HepG2 (cell line): Measurements from ENCODE around the gene RSL1D1. TPM values are rescaled to one million over a fixed set of nuclear protein-coding genes. Genes with fewer than 3 reads are reported as not detected.

ENCODE experiments used
- ATAC-seq: fragments of 200-7000 bp; cut with Tn5 transposase; 3 replicates; pipeline ENCODE4 v1.9.1; 2020; ENCODE audit warnings: mild to moderate bottlenecking, moderate library complexity
- BruUV-seq: library from RNA; stranded (reverse); fragments of 400-500 nt; replicated peaks from 2 replicates; lab custom pipeline; 2021; lab: Mats Ljungman, UMichigan
- CTCF ChIA-PET: fragments of 300-600 bp; formaldehyde crosslinking; extraction: SDS; loops from one replicate; lab custom pipeline; 2021; ENCODE audit warnings: low total read pairs, inconsistent platforms, low intra/inter-chr PET ratio; lab: Yijun Ruan, JAX
- POLR2A ChIA-PET: fragments of 350-600 bp; sonication (Branson Sonifier 250); formaldehyde crosslinking; loops from one replicate; lab custom pipeline; 2020; ENCODE audit warnings: antibody characterized with exemption, inconsistent platforms; lab: Yijun Ruan, JAX
- DNase-seq: peaks from one replicate; pipeline ENCODE4 v3.0.0-alpha.2; 2015; ENCODE audit warnings: low spot score
- FAIRE-seq: peaks from 3 replicates; lab custom pipeline; 2011; peaks lifted over from hg19 to GRCh38; lab: Jason Lieb, UNC
- H2AFZ ChIP-seq: one replicate; pipeline ENCODE4 v1.6.1; 2011; ENCODE audit warnings: low read length, inconsistent platforms
- H3K27ac ChIP-seq: fragments of 300-600 bp; 3 replicates; pipeline ENCODE4 v1.8.0; 2011; ENCODE audit warnings: mixed run types, mild to moderate bottlenecking, mixed read lengths, low read length, inconsistent platforms; ENCODE audit not compliant: insufficient read depth; ENCODE audit errors: extremely low read length
- H3K27me3 ChIP-seq, 2 experiments: fragments of 200-600 bp in 1 of 2; 2 replicates in 1 of 2; 3 replicates in 1 of 2; pipeline versions ENCODE4 v1.6.0 to v1.8.0; 2011; ENCODE audit warnings: low read length in 2 of 2, mild to moderate bottlenecking in 2 of 2, moderate library complexity in 2 of 2, inconsistent platforms in 1 of 2; ENCODE audit not compliant: insufficient read depth in 2 of 2, control insufficient read depth in 1 of 2
- H3K36me3 ChIP-seq, 2 experiments: fragments of 200-600 bp in 1 of 2; replicated peaks in 1 of 2; 2 replicates in 1 of 2; 3 replicates in 1 of 2; pipeline versions ENCODE4 v1.5.1 to v1.8.0; 2011; ENCODE audit warnings: low read length in 2 of 2, inconsistent platforms in 1 of 2; ENCODE audit not compliant: insufficient read depth in 2 of 2, control insufficient read depth in 1 of 2
- H3K4me1 ChIP-seq: 2 replicates; pipeline ENCODE4 v1.5.1; 2012; ENCODE audit warnings: low read length, inconsistent platforms; ENCODE audit not compliant: insufficient read depth
- H3K4me2 ChIP-seq: 2 replicates; pipeline ENCODE4 v1.6.0; 2011; ENCODE audit warnings: low read depth, low read length, inconsistent platforms
- H3K4me3 ChIP-seq, 3 experiments: fragments of 200-600 bp in 1 of 3; sonication (generic), shearing (Covaris generic) in 1 of 3; replicated peaks in 1 of 3; 2 replicates each; pipeline ENCODE4 v1.5.1; 2011 to 2016; ENCODE audit warnings: low read length in 3 of 3, inconsistent platforms in 2 of 3, low read depth in 2 of 3, mild to moderate bottlenecking in 2 of 3, control low read depth in 1 of 3, mixed read lengths in 1 of 3; ENCODE audit not compliant: insufficient read depth in 1 of 3
- H3K79me2 ChIP-seq: one replicate; pipeline ENCODE4 v1.6.1; 2011; ENCODE audit warnings: low read length, inconsistent platforms; ENCODE audit not compliant: insufficient read depth
- H3K9ac ChIP-seq: 2 replicates; pipeline ENCODE4 v1.6.0; 2011; ENCODE audit warnings: mild to moderate bottlenecking, low read depth, low read length, inconsistent platforms; ENCODE audit not compliant: insufficient read depth
- H3K9me3 ChIP-seq: 2 replicates; pipeline ENCODE4 v1.5.1; 2012; ENCODE audit warnings: mild to moderate bottlenecking, low read length
- H4K20me1 ChIP-seq: 2 replicates; pipeline ENCODE4 v1.6.0; 2011; ENCODE audit warnings: inconsistent platforms, mild to moderate bottlenecking, low read length, moderate library complexity; ENCODE audit not compliant: insufficient read depth
- FOSL2 ChIP-seq: sonication (generic); formaldehyde crosslinking; IDR thresholded peaks from 2 replicates; pipeline ENCODE4 v1.4.0; 2020; ENCODE audit warnings: missing genetic modification reagents
- HIVEP1 ChIP-seq: sonication (generic); formaldehyde crosslinking; IDR thresholded peaks from 2 replicates; pipeline ENCODE4 v1.4.0; 2020; ENCODE audit warnings: mild to moderate bottlenecking, missing genetic modification reagents
- HNF1B ChIP-seq: sonication (generic); formaldehyde crosslinking; IDR thresholded peaks from 2 replicates; pipeline ENCODE4 v1.5.1; 2020; ENCODE audit warnings: mild to moderate bottlenecking, moderate library complexity, missing genetic modification reagents
- KAT7 ChIP-seq: IDR thresholded peaks from 2 replicates; pipeline ENCODE4 v1.6.1; 2018; ENCODE audit warnings: borderline replicate concordance, missing compliant biosample characterization
- MAFF ChIP-seq: IDR thresholded peaks from 2 replicates; pipeline ENCODE4 v1.6.1; 2011; ENCODE audit warnings: low read depth, low read length, improper control_type of control experiment
- MAFK ChIP-seq, 2 experiments: IDR thresholded peaks in 1 of 2; conservative IDR thresholded peaks in 1 of 2; 2 replicates each; pipeline ENCODE4 v1.6.1; 2011; ENCODE audit warnings: improper control_type of control experiment in 2 of 2, low read length in 2 of 2
- ZBTB38 ChIP-seq: sonication (generic); formaldehyde crosslinking; IDR thresholded peaks from 2 replicates; pipeline ENCODE4 v1.5.1; 2020; ENCODE audit warnings: mild to moderate bottlenecking, missing genetic modification reagents
- ZNF660 ChIP-seq: sonication (generic); formaldehyde crosslinking; IDR thresholded peaks from 2 replicates; pipeline ENCODE4 v1.5.1; 2020; ENCODE audit warnings: mild to moderate bottlenecking, low read depth, missing genetic modification reagents, borderline replicate concordance
- WGBS: methylation state at CpG from one replicate; pipeline ENCODE4 v1.1.6; 2017; ENCODE audit warnings: low lambda C conversion rate; 5-methylcytosine and 5-hydroxymethylcytosine counted together
- in situ Hi-C: cut with HindIII; loops from 2 replicates; pipeline ENCODE4 v1.10.0; 2017; ENCODE audit warnings: low pct_unique_long_range_greater_than_20kb; ENCODE audit not compliant: extremely low pct_ligation_motif_present
- intact Hi-C: fragments of 100-400 bp; cut with micrococcal nuclease; formaldehyde crosslinking; loops from one replicate; pipeline ENCODE4 v1.10.0; 2022; ENCODE audit not compliant: unreplicated experiment
- polyA plus RNA-seq, 8 experiments: library from polyadenylated mRNA; depleted of rRNA in 3 of 8; stranded (reverse) in 7 of 8; unstranded in 1 of 8; fragments of >200 nt; fragmentation: Illumina TruSeq in 4 of 8; extraction: Trizol in 4 of 8; gene quantifications; 2 replicates each; pipeline versions ENCODE4 v1.2.1 to v1.2.3, GENCODE V29; 2011 to 2016; ENCODE audit warnings: low read depth in 4 of 8, missing spikeins in 1 of 8, mixed read lengths in 1 of 8; ENCODE audit not compliant: insufficient read depth in 1 of 8
- total RNA-seq, 5 experiments: library from RNA; depleted of rRNA; stranded (reverse); fragments of >200 nt; fragmentation: Illumina TruSeq; extraction: Trizol; gene quantifications; 2 replicates each; pipeline ENCODE4 v1.2.3, GENCODE V29; 2016; ENCODE audit warnings: low read depth in 1 of 5

The RSL1D1 gene
- total and polyA plus RNA-seq, 2 of the 13 experiments (the other 11 are each of a cell fraction or from before 2014, with no cell fraction given): 187 to 343 TPM

DNA sequence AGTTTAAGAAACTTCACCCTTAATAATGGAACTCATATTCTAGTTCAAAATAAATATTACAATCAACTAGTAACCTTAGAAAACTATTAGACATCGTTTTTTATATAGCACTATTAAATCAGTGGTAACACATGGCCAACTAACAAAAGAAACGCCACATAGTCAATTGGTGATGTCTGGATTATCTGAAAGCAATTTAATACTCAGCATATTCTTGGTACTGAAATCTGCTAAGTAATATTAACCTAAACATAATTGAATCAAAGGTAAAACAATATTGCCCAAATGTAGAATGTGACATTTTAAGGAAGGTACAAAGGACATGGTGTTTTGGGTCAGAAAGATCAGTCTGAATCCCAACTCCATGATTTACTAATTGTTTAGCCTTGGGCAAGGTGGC lies 11.1 kb upstream of the RSL1D1 start:
- TF ChIP-seq ZNF660 (no peak), MAFF (peak; percentile 69), KAT7 (CRISPR knock-in tag) (no peak), MAFK (conservative IDR thresholded peaks at IDR 0.05 in 1 of 2, IDR thresholded peaks at IDR 0.05 in 1 of 2; ENCODE audit: low read length in 2 of 2) (peak; percentile 62 to 65), HNF1B (no peak), HIVEP1 (no peak)
- Histone ChIP-seq H3K27ac (no peak overlapping the region), H3K27me3 (no peaks in the 10 kb centered on the region), H3K4me1 (peaks cover 22% of the 10 kb centered on the region), H3K9me3 (no peaks in the 10 kb centered on the region), H3K4me3 (no peak overlapping the region), H4K20me1 (peaks cover 8% of the 10 kb centered on the region; the same call in 1 of the 2 replicates), H2AFZ (no peak overlapping the region), H3K4me2 (no peak overlapping the region), H3K36me3 (peaks cover 0 to 4% of the 10 kb centered on the region in 2 experiments; a peak in 2 of 5 replicates), H3K79me2 (peaks cover 66% of the 10 kb centered on the region), H3K9ac (no peak overlapping the region)
- no peak for ATAC-seq
- no peak for FAIRE-seq
- CTCF ChIA-PET: no interaction called here
- WGBS: 86% methylated on average over 2 of the region's 2 CpGs
- BruUV-seq: no TSS peak
- intact Hi-C loops: no loop called here
- POLR2A ChIA-PET: interaction anchor here (0.8 kb wide), 1 partner anchor 11 kb away, joined by 3 read pairs; the partner anchor contains the start of gene RSL1D1
- in situ Hi-C loops: no loop called here
- DNase-seq: no peak

- TF ChIP-seq FOSL2: peak; percentile 28; the same call in 1 of the 2 replicates
- no peak for TF ChIP-seq ZBTB38
- intact Hi-C loops (no loop called here), in situ Hi-C loops (no loop called here)
- CTCF ChIA-PET: no interaction called here
- peaks cover 26% of the 10 kb centered on the region for H3K4me1 ChIP-seq
- H3K79me2 ChIP-seq: peaks cover 79% of the 10 kb centered on the region
- no peaks in the 10 kb centered on the region; a peak in 1 of 5 replicates for H3K27me3 ChIP-seq
- H3K4me2 ChIP-seq: no peak overlapping the region
- H3K9me3 ChIP-seq: no peaks in the 10 kb centered on the region
- H2AFZ ChIP-seq: no peak overlapping the region
- no peak overlapping the region for H3K27ac ChIP-seq
- DNase-seq (no peak), FAIRE-seq (no peak), ATAC-seq (no peak)
- BruUV-seq: no TSS peak
- POLR2A ChIA-PET: interaction anchor here (1.8 kb wide), 1 partner anchor 114 kb away, joined by 5 read pairs; the partner anchor contains the start of gene TXNDC11
- H3K4me3 ChIP-seq: no peak overlapping the region
- H4K20me1 ChIP-seq: peaks cover 12% of the 10 kb centered on the region; the same call in 1 of the 2 replicates
- WGBS: 74% methylated on average over 4 of the region's 4 CpGs
- H3K36me3 ChIP-seq: peaks cover 4 to 8% of the 10 kb centered on the region in 2 experiments; a peak in 4 of 5 replicates
- no peak overlapping the region for H3K9ac ChIP-seq
Observed at GRCh38 chr16:11857161-11857560, 5.8 kb upstream of the RSL1D1 start.
